ENCODE data around the gene RIN2. TPM values are rescaled to one million over a fixed set of nuclear protein-coding genes. Genes with fewer than 3 reads are reported as not detected.

The RIN2 gene
- total RNA-seq, 1 experiment from 2014 or later, result 1.5 TPM

- Histone ChIP-seq H4K20me1 (ENCODE audit: insufficient read depth) (no peaks in the 10 kb centered on the region), H3K9ac (ENCODE audit: low read length) (no peak overlapping the region), H3K4me3 (replicated peaks in 1 of 2; ENCODE audit: low read depth in 1 of 2, low read length in 2 of 2) (no peak overlapping the region), H3K27ac (ENCODE audit: low read depth, low read length) (no peak overlapping the region), H3K4me2 (ENCODE audit: low read length) (no peak overlapping the region), H3K9me3 (ENCODE audit: control insufficient read depth in 1 of 2, insufficient read depth in 1 of 2, low read depth in 1 of 2, low read length in 2 of 2) (no peaks in the 10 kb centered on the region), H3K36me3 (ENCODE audit: control insufficient read depth in 1 of 2, insufficient read depth in 2 of 2, low read length in 2 of 2) (no peaks in the 10 kb centered on the region), H3K27me3 (ENCODE audit: insufficient read depth, low read length) (no peaks in the 10 kb centered on the region), H3K9me2 (ENCODE audit: insufficient read depth) (no peaks in the 10 kb centered on the region), H3K79me2 (ENCODE audit: insufficient read depth, low read length) (no peaks in the 10 kb centered on the region), H2AFZ (ENCODE audit: low read depth, low read length, poor library complexity, severe bottlenecking) (peak overlapping the region; percentile 96), H3K4me1 (ENCODE audit: control insufficient read depth in 1 of 2, insufficient read depth in 2 of 2, low read length in 2 of 2) (peaks cover 4 to 34% of the 10 kb centered on the region in 2 experiments; a peak in 3 of 4 replicates)
- CTCF ChIA-PET, result interaction anchor here (1.0 kb wide), 1 partner anchor 41 kb away, joined by 3 read pairs; no protein-coding TSS in a partner anchor
- TF ChIP-seq ZFX (IDR thresholded peaks at IDR 0.05), result no peak
- TF ChIP-seq CTCF (IDR thresholded peaks at IDR 0.05 in 2 of 3, conservative IDR thresholded peaks at IDR 0.05 in 1 of 3; ENCODE audit: borderline replicate concordance in 1 of 3, insufficient read depth in 1 of 3, low read depth in 2 of 3, low read length in 2 of 3), result no peak
- TF ChIP-seq SP1 (IDR thresholded peaks at IDR 0.05; ENCODE audit: low read depth), result no peak
- no peak for TF ChIP-seq CBX3 (IDR thresholded peaks at IDR 0.05; ENCODE audit: low read depth)
- no peak for TF ChIP-seq POLR2A (IDR thresholded peaks at IDR 0.05; ENCODE audit: borderline replicate concordance, extremely low read depth, insufficient read depth, insufficient read length)
- no peak for TF ChIP-seq FOSL1 (IDR thresholded peaks at IDR 0.05; ENCODE audit: low read depth)
- TF ChIP-seq YY1 (IDR thresholded peaks at IDR 0.05; ENCODE audit: extremely low read depth, insufficient replicate concordance, low read depth, low read length), result no peak
- no peak for TF ChIP-seq JUND (IDR thresholded peaks at IDR 0.05)
- no peak for TF ChIP-seq RAD21 (IDR thresholded peaks at IDR 0.05; ENCODE audit: low read depth)
- TF ChIP-seq ATF3 (IDR thresholded peaks at IDR 0.05), result no peak
- TF ChIP-seq REST (IDR thresholded peaks at IDR 0.05; ENCODE audit: low read depth), result no peak
- TF ChIP-seq POLR2AphosphoS5 (IDR thresholded peaks at IDR 0.05; ENCODE audit: low read depth, low read length), result no peak
- no peak for TF ChIP-seq CEBPB (IDR thresholded peaks at IDR 0.05; ENCODE audit: low read depth)
- TF ChIP-seq MAX (IDR thresholded peaks at IDR 0.05), result no peak
- TF ChIP-seq TCF7L2 (IDR thresholded peaks at IDR 0.05; ENCODE audit: borderline replicate concordance, extremely low read depth, insufficient read depth, insufficient read length), result no peak
- no peak for TF ChIP-seq EZH2 (IDR thresholded peaks at IDR 0.05)
- no peak for TF ChIP-seq ZNF274 (IDR thresholded peaks at IDR 0.05; ENCODE audit: low read depth, low read length)
- TF ChIP-seq ELF1 (IDR thresholded peaks at IDR 0.05; ENCODE audit: borderline replicate concordance, low read depth), result no peak
- TF ChIP-seq ZBTB33 (IDR thresholded peaks at IDR 0.05; ENCODE audit: extremely low read depth, insufficient replicate concordance, low read length), result no peak
- no peak for ATAC-seq
- intact Hi-C loops (cut with micrococcal nuclease), result no loop called here
- POLR2A ChIA-PET, result no interaction called here
- RAD21 ChIA-PET (ENCODE audit: low non-redundant PET in 1 of 2, low total read pairs in 2 of 2, uncharacterized antibody in 2 of 2, unreplicated experiment in 2 of 2), result no interaction called here
- DNase-seq (ENCODE audit: low read depth, low spot score), result no peak
- BruUV-seq (replicated peaks), result no TSS peak
Observed at GRCh38 chr20:19734811-19735210, 23.2 kb upstream of the RIN2 start.

Data from HCT116 (cell line).